GM18861 (cell line): ENCODE measurements around the gene DHX58.

Source experiments
- ATAC-seq: cut with Tn5 transposase; IDR thresholded peaks from one replicate; pipeline ENCODE4 v1.9.1; 2021; ENCODE audit not compliant: unreplicated experiment

DHX58 gene

DNA sequence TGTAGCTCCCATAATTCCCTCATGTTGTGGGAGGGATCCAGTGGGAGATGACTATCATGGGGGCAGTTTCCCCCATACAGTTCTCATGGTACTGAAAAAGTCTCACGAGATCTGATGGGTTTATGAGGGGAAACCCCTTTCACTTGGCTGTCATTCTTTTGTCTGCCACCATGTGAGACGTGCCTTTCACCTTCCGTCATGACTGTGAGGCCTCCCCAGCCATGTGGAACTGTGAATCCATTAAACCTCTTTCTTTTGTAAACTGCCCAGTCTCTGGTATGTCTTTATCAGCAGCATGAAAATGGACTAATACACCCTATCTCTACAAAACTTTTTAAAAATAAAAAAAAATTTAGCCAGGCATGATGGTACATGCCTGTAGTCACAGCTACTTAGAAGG lies 55.9 kb downstream of the DHX58 start:
- ATAC-seq = no peak

DNA sequence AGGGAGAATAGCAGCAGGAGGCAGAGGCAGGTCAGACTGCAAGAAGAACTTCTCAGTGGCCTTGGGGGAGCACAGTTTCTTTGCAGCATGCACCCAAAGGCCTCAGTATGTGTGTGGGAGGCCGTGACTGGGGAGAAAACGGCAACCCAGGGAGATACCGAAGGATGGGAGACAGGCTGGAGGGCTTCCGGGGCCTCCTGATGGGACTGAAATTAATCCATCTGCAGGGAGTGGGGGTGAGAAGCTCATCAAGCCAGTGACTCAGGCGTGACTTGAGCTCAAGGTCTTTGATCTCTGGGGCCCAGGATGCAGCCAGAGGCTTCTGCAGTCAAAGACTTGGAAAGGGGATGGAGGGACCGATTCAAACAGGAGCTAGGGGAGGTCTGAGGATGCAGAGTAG lies 57.0 kb downstream of the DHX58 start:
- no peak for ATAC-seq

DNA sequence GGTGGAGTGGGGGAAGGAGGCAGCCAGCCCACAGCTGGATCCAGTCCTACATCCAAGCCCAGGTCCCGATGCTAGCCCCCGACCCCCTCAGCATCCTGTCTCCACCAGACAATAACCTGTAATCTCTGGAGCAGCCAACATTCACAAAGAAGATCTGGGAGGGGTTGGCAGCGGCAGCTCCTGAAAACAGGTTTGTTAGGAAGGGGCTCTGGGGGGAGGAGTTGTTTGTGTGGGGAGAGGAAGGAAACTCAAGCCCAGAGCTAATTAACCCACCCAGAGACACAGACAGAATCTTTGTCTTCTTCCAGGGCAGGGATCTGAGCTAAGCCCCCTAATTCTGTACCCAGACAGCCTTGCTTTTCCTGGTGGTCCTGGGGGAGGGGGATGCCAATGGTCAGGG lies 57.5 kb downstream of the DHX58 start:
- no peak for ATAC-seq

DNA sequence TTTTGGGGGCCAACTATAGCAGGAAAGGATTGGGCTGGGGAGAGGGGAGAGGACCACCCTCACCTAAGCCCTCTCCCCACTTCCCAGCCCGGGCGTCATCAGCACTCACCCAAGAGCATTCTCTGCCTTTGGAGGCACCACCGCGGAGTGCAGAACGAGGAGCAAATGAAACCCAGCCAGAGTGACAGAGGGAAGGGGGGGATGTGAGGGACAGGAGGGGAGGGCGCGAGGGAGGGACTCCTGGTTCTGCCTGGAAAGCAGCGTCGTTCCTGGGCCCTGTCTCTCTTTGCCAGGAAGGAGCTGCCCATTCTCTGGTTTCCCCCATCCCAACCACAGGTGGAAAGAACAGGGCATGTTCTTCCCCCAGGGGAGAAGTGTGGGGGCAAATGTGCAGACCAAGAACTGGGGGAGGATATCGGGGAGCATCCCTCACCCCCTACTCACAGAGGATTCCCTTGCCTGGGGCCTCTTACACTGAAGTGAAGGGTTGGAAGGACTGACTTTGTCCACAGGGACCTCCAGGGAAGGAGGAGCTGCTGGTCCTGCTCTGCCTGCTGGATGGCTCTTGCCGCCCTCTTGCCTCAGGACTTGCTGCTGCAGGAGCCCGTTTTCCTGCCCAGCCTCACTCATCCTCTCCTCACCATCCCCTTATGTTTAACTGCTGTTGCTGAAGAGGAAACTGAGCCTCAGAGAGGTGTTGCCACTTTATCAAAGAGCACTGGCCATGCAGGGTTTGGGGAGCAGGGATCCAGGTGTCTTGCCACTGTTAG lies 58.6 kb downstream of the DHX58 start:
- ATAC-seq = no peak

DNA sequence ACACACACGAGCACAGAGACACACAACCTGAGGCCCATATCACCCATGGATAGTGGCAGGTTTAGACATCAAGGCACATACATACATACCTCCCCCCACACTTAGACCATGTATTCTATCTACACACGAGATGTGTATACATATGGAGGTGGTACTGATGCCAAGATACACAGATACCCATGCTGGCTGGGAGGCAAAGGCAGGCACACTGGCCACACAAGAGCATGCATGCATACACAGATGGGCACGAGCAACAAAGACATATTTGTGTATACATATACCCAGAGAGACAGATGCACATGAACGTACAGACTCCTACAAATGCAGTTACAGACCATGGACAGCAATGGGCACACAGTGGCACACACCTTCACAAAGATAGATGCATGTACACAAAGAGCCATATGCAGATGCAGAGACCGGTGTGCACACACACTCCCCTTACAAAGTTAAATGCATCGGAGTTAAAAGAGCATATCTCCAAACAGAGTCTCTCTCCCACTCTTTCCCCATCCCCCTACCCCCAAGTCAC lies 60.1 kb downstream of the DHX58 start:
- no peak for ATAC-seq

DNA sequence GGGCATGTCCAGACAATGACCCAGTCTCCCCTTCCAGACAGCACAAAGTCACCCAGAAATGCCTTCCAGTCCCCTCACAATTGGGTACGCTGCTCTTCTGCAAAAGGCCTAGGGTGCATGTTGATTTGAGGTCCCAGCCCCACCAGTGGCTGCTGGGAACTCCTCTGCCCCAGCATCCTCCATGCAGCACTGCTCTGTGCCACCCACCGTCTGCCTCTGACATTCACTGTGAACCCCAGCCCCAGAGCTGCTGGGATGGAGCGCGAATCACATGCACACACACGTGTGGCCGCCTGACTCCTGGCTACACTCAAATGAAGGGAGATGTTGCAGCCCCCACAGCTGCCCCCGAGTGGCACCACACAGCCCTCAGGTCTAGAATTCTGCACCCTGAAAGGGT lies 60.9 kb downstream of the DHX58 start:
- ATAC-seq = no peak
